ENCODE data around the gene CUX1.

- TF ChIP-seq SUZ12 (IDR thresholded peaks at IDR 0.05; ENCODE audit: extremely low read depth, insufficient read depth, insufficient read length) (no peak), YY1 (IDR thresholded peaks at IDR 0.05; ENCODE audit: insufficient read depth, insufficient read length) (no peak)
Measured at GRCh38 chr7:101964680-101965452, 147.4 kb downstream of the CUX1 start.

Measured in NT2/D1 (cell line).